HG03439 (cell line): ENCODE results near the gene STK32B.
"Not testable (repeated sequence)": the region's sequence is repeated elsewhere in the genome, so short reads cannot be mapped to it uniquely, and the experiment has no call there.

Experiments used
- ATAC-seq: cut with Tn5 transposase; IDR thresholded peaks from one replicate; pipeline ENCODE4 v1.9.1; 2021; ENCODE audit warnings: mild to moderate bottlenecking, moderate library complexity; ENCODE audit not compliant: unreplicated experiment

The STK32B gene

GRCh38 chr4:5203309-5203992, 152.2 kb downstream of the STK32B start:
- no peak for ATAC-seq

- ATAC-seq, result no peak
These were observed 152.7 kb downstream of the STK32B start for GRCh38 chr4:5203993-5204310.

- ATAC-seq, result no peak
These were observed 153.5 kb downstream of the STK32B start for GRCh38 chr4:5204781-5205180.

- no peak for ATAC-seq
These were observed 154.9 kb downstream of the STK32B start for GRCh38 chr4:5206016-5206790.

- ATAC-seq, result no peak
These were observed 158.6 kb downstream of the STK32B start for GRCh38 chr4:5209862-5210261.

GRCh38 chr4:5211282-5211839, 160.1 kb downstream of the STK32B start:
- no peak for ATAC-seq

- ATAC-seq, result no peak
These were observed 161.2 kb downstream of the STK32B start for GRCh38 chr4:5212255-5213013.

GRCh38 chr4:5213087-5213595, 161.9 kb downstream of the STK32B start:
- ATAC-seq, result no peak

- no peak for ATAC-seq
These were observed 164.0 kb downstream of the STK32B start for GRCh38 chr4:5215321-5215720.

GRCh38 chr4:5217421-5217820, 166.1 kb downstream of the STK32B start:
- no peak for ATAC-seq

- no peak for ATAC-seq
These were observed 167.2 kb downstream of the STK32B start for GRCh38 chr4:5218376-5219069.

- ATAC-seq, result no peak
These were observed 168.7 kb downstream of the STK32B start for GRCh38 chr4:5220028-5220427.

- no peak for ATAC-seq
These were observed 170.8 kb downstream of the STK32B start for GRCh38 chr4:5222047-5222446.

GRCh38 chr4:5222951-5223350, 171.7 kb downstream of the STK32B start:
- ATAC-seq, result no peak

- no peak for ATAC-seq
These were observed 173.1 kb downstream of the STK32B start for GRCh38 chr4:5224340-5224739.

GRCh38 chr4:5232549-5232948, 181.3 kb downstream of the STK32B start:
- ATAC-seq, result no peak

GRCh38 chr4:5237086-5237660, 185.9 kb downstream of the STK32B start:
- ATAC-seq, result no peak

GRCh38 chr4:5238173-5238572, 186.9 kb downstream of the STK32B start:
- no peak for ATAC-seq

- not testable (repeated sequence) for ATAC-seq
These were observed 195.8 kb downstream of the STK32B start for GRCh38 chr4:5247061-5247460.

- no peak for ATAC-seq
These were observed 196.5 kb downstream of the STK32B start for GRCh38 chr4:5247735-5248134.
